Activated CD4-positive, alpha-beta T cell treated with anti-CD3 and anti-CD28 coated beads, Interleukin-2, amount 50 U/mL, for 4 hours (primary cell): ENCODE results near the gene DIP2C.
"Not testable (repeated sequence)": the region's sequence is repeated elsewhere in the genome, so short reads cannot be mapped to it uniquely, and the experiment has no call there.

Experiments used
- DNase-seq, 2 experiments: peaks; one replicate each; pipeline ENCODE4 v3.0.0-alpha.2; 2020

The DIP2C gene, protein sequence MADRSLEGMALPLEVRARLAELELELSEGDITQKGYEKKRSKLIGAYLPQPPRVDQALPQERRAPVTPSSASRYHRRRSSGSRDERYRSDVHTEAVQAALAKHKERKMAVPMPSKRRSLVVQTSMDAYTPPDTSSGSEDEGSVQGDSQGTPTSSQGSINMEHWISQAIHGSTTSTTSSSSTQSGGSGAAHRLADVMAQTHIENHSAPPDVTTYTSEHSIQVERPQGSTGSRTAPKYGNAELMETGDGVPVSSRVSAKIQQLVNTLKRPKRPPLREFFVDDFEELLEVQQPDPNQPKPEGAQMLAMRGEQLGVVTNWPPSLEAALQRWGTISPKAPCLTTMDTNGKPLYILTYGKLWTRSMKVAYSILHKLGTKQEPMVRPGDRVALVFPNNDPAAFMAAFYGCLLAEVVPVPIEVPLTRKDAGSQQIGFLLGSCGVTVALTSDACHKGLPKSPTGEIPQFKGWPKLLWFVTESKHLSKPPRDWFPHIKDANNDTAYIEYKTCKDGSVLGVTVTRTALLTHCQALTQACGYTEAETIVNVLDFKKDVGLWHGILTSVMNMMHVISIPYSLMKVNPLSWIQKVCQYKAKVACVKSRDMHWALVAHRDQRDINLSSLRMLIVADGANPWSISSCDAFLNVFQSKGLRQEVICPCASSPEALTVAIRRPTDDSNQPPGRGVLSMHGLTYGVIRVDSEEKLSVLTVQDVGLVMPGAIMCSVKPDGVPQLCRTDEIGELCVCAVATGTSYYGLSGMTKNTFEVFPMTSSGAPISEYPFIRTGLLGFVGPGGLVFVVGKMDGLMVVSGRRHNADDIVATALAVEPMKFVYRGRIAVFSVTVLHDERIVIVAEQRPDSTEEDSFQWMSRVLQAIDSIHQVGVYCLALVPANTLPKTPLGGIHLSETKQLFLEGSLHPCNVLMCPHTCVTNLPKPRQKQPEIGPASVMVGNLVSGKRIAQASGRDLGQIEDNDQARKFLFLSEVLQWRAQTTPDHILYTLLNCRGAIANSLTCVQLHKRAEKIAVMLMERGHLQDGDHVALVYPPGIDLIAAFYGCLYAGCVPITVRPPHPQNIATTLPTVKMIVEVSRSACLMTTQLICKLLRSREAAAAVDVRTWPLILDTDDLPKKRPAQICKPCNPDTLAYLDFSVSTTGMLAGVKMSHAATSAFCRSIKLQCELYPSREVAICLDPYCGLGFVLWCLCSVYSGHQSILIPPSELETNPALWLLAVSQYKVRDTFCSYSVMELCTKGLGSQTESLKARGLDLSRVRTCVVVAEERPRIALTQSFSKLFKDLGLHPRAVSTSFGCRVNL (N-terminal part only)

DNA sequence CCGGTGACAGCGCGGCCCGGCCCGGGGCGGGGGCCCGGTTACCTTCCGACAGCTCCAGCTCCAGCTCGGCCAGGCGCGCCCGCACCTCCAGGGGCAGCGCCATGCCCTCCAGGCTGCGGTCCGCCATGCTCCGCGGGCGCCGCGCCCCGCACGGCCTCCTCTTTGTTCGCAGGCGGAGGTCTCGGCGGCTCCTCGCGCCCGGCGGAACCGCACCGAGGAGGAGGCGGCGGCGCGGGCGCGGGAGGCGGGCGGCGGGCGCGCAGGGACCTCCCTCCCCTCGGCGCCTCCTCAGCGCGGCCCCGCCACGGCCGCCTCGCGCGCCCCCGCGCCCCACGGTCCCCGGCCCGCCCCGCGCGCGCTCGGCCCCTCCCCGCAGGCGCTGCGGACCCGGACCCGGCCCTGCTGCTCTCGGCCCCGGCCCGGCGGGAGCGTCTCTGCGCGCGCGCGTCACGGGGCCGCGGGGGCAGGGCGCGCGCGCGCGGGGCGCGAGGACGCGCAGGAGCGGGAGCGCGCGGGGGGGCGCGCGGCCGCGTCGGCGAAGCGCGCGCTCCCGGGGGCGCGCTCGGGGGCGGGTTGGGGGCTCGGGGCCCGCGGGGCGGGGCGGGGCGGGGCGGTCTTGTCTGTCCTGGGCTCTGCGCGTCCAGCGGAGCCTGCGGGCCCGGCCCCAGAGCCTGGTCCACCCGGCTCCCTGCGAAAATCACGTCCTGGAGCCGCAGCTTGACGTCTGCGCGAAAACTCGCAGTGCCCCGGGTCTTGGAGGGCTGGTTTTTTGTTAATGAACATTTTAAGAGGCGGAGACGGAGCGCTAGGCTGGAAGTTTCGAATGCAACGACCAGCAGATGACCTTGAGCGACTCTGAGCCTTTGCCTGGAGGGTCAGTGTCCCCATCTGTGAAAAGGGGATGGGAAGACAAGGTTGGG, at the start of gene DIP2C:
Gene DIP2C, minus strand, starts transcription at position 217 of the 920 bp plus-strand sequence. Its CDS starts 90 bp downstream, at position 127.
- DNase-seq: no peak

DNA sequence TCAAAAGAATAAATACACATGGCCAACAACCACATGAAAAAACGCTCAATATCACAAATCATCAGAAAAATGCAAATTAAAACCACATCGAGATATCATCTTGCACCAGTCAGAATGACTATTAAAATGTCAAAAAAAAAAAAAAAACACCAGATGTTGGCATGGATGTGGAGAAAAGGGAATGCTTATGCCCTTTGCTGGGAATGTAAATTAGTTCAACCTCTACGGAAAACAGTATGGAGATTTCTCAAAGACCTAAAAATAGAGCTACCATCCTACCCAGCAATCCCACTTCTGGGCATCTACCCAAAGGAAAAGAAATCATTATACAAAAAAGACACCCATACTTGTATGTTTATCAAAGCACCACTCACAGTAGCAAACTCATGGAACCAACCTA, 45.0 kb upstream of the DIP2C start:
- DNase-seq: no peak

DNA sequence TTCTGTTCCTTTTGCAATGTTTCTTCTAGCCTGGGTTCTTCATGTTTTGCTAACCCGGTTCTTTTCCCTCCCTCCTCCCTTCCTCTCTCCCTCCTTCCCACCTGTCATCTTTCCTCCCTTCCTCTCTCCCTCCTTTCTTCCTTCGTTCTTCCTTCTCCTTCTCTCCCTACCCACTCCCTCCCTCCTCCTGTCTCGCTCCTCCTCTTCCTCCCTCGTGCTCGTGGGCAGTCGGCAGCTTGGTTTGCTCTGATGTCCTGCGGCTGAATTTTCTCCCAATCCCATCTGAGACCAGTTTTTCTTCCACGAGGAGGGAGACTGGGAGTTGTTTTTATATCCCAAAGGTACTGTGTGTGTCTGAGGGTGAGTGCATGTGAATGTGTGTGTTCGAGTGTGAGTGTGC, 43.6 kb upstream of the DIP2C start:
- no peak for DNase-seq

DNA sequence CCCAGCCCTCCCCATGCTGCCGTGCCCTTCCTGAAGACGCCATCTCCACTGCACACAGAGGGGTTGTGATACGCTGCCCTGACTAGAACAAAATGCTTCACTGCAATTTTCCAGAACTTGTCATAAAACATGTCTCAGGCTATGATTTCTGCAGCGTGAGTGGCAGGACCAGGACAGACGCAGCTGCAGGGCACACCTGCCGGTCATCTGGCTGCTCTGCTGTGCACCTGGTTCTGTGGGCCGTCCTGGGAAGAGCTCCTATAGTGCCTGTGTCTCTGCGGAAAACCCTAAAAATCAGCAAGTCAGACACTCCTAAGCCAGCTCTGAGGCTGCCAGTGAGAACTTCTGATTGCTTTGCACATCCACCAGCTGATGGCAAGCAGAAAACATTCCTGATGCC, 39.7 kb upstream of the DIP2C start:
- DNase-seq: no peak

DNA sequence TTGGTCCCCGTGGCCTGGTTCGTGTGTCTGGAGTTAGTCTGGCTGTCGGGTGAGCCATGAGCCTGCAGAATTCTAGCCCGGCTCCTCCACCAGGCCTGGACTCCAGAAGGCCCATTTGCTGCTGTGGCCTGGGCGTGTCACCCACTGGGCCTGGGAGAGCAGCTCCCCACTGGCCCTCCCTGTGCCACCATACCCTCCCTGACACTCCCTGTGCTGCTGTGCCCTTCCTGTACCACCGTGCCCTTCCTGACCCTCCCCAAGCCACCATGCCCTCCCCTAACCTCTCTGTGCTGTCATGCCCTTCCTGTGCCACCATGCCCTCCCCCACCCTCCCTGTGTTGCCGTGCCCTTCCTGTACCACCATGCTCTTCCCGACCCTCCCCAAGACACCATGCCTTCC, 39.1 kb upstream of the DIP2C start:
- DNase-seq: no peak

DNA sequence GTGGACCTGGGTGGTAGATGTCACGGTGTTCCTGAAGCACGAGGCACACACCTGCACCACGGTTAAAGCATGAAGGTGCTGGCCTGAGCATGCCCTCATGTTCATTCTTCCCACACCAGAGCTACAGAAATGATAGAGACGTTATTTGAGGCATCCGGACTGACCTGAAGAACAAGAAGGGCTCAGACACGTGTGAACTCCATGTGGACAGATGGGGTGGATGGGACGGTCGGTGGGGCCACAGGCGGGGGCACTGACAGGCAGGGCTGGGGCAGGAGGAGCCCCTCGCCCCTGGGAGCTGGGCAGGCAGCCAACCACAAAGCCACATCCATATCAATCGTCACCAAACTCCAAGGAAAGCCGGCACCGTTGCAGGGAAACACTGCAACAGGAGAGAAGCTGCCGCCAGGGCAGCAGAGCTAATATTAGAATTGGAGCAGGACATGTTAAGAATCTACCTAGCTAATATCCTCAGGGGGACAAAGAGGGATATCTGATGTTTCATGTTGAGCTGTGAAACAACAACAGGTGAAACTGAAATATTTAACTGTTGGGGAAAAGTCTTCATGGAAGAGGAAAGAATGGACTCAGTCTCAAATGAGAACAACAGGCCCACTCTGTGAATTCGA, 37.8 kb upstream of the DIP2C start:
- DNase-seq: no peak

DNA sequence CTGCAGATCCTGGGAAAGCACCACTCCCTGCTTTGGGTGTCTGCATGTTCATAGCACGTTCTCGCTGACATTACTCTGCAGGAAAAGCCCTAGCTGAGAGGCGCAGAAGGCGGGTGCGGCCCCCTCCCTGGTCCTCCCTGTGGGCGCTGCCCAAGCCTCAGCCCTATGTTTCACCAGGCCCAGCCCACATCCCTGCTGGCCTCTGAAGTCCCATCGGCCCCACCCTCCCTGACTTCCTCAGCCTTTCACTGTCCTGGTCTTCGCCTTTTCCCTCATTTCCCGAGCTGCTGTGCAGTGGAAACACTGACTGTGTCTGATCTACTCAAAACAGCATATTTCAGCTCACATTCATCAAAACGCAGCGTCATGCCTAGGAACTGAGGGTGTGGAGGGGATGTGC, 36.3 kb upstream of the DIP2C start:
- DNase-seq: no peak

DNA sequence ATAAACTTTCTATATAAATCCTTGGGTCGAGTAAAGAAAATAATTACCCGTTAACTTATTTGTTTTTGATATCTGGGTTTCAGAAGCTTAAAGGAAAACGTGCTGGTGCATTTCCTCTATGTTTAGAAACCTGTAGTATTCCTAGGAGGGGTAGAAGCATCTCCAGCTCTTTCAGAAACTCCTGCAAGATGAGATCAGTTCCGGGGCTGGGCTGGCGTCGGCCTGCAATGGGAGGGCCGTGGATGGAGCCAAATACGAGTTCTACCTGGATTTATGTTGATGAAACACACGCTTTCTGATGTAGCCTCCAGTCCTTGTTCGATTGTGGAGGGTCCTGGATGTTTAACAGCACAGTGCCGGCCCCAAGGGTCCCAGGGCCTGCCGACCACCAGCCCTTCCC, 35.8 kb upstream of the DIP2C start:
- no peak for DNase-seq

DNA sequence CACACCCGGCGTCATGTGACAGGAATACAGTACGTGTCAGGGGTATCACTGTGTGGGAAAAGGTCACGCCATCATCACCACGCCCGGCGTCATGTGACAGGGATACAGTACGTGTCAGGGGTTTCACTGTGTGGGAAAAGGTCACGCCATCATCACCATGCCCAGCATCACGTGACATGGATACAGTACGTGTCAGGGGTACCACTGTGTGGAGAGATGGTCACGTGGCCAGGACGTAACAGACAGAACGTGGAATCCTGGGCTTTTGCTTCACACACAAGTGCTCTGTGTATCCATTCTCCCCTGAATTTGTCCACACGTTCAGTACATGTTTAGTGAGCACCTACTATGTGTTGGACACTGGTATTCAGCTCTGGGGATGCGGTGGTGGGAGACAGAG, 34.5 kb upstream of the DIP2C start:
- no peak for DNase-seq

DNA sequence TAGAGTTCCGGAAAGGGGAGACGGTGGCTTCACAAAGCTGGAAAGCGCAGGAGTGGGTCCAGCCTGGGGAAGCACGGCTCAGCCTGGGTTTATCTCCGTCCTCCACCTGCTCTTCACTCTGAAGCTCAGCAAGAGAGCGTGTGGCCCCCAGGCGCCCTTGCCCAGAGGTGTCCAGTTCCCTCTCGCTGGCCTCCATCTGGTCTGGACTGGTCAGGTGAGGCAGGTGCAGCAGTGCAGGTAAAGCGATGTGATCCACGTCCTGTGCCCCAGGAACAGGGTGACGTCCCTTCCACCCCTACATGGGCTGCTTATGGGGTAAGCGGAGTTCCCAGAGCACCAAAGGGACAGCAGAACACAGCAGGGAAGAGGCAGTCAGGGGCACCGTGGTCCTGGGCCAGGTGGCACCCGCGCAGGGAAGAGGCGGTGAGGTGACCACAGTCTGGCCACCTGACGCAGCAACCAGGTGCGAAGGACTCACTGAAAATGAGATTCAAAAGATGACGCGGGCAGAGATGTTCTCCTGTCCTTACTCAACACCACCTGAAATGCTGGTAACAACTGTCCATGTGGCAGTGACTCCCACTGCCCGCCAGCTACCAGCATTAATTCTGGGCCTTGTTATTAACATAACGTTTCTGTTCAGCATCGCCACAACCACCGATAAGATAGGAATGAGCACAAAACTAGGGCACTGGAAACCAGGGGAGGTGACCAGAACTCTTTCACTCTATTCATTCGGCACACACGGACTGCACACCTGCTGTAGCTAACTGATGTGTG, 33.0 kb upstream of the DIP2C start:
- no peak for DNase-seq

DNA sequence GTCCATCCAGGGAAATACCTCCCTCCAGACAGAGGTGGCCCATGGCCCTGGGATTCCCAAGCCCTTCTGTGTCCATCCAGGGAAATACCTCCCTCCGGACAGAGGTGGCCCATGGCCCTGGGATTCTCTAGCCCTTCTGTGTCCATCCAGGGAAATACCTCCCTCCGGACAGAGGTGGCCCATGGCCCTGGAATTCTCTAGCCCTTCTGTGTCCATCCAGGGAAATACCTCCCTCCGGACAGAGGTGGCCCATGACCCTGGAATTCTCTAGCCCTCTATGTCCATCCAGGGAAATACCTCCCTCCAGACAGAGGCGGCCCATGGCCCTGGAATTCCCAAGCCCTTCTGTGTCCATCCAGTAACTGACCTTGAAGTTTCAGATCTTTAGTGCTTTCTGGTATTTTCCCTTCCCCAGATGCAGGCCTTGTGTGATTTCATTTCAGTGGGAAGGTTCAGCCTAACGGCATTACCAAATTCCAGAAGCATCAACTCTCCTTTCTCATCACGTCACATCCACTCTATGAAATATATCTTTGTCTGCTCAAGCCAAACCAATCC, 28.8 kb upstream of the DIP2C start:
- peak in 1 of 2 experiments; percentile 0 for DNase-seq

DNA sequence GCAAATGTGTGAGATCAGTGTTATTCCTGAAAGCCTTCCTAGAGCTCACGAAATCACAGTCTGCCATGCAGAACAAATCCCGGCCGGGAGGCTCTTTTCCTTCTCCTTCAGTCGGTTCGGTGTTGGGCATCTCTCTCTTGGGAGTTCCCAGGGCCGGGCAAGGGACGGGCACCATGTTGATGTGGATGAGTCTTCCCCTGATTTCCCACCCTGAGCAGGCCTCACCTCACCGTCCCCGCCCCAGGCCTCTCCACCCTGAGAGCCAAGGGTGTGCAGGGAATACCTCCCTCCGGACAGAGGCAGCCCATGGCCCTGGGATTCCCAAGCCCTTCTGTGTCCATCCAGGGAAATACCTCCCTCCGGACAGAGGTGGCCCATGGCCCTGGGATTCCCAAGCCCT, 28.0 kb upstream of the DIP2C start:
- no peak for DNase-seq

DNA sequence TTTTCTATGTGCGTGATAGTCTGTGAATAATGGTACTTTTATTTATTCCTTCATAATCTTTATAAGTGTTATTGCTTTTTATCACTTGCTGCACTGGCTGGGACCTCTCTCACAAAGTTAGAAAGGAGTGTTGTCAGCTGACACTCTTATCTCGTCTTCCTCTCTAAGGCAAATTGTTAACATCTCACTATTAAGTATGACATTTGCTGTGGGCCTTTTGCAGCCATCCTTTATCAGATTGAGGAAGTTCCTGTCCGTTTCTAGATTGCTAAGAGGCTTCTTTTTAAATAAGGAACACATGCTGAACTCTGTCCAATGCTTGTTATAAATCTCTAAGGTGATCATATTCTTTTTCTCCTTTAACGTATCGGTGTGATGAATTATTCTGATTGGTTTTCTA, 27.4 kb upstream of the DIP2C start:
- DNase-seq: no peak

DNA sequence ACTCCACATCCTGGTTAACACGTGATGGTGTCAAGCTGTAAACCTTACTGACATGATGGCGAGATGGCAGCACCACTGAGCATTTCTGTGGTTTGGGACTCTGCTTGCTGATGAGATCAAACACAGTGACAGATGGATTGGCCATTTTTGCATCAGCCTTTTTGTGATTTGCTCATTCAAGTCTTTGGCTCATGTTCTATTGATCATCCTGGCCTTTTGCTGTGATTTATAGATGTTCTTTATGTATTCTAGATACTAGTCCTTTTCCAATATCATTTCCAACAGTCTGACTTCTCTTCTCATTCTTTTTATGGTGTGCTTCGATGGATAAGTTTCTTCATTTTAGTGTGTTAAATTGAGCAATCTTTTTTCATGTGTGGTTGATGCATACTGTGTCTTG, 24.7 kb upstream of the DIP2C start:
- no peak for DNase-seq

DNA sequence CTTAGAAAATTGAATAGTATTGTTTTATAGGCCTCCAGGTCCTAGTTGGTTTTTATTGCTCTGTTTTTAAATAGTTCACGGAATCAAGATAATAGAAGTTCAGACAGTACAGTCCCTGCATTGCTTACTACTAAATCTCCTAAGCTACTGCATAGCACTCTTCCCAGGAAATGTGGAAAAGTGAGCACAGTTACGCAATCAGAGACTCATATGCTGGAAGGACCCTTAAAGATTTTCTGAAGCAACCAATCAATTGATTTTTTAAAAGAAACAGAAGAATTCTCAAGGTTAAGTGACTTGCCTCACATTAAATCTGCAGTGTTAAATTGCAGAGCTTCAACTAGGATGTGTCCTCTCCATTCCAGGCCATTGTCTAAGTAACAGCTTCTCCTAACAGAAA, 23.1 kb upstream of the DIP2C start:
- no peak for DNase-seq

DNA sequence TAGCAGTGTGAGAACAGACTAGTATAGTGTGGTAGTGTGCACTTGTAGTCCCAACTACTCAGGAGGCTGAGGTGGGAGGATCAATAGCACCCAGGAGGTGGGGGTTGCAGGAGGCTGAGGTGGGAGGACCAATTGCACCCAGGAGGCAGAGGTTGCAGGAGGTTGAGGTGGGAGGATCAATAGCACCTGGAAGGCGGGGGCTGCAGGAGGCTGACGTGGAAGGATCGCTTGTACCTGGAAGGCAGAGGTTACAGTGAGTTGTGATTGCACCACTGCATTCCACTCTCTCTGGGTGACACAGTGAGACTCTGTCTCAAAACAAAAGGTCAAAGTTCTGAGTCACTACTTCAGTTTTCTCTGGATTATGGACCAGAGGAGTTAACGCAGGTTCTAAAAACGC, 22.6 kb upstream of the DIP2C start:
- DNase-seq: no peak

DNA sequence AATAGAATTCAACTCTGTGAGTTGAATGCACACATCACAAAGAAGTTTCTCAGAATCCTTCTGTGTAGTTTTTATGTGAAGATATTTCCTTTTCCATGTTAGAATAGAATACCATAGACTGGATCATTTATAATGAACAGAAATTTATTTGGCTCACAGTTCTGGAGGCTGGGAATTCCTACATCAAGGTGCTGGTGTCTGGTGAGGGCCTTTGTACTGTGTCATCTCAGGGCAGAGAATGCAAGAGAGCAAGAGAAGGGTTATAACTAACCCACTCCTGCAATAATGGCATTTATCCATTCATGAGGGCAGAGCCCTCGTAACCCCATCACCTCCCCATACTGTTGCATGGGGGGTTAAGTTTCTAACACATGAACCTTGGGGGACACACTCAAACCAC, 18.4 kb upstream of the DIP2C start:
- no peak for DNase-seq

DNA sequence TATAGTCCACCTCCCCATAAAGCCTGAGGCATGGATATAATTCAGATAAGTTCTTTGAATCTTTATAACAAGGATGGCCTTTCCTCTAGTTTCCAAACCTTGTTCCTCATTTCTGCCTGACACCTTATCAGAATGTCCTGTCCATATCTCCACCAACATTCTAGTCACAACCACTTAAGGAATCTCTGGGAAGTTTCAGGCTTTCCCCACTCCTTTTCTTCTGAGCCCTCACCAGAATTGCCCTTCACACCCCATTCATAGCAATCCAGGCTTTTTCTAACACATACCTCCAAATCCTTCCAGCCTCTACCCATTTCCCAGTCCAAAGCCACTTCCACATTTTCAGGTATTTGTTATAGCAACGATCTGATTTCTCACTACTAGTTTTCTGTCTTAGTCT, 18.0 kb upstream of the DIP2C start:
- no peak for DNase-seq

DNA sequence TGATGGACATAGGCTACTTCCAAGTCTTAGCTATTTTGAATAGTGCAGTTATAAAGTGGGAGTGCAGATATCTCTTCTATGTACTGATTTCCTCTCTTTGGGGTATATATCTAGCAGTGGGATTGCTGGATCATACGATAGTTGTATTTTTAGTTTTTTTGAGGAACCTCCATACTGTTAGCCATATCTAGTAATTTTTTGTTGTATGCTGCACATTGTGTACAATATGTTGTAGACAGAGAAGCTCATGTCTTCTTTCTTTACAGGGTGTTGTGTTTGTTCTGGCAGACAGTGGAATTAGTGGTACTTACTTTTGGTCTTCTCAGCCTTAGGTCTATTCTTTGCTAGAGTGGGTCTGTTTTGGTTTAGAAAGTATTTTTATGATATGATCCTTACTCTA, 13.7 kb upstream of the DIP2C start:
- DNase-seq: no peak

DNA sequence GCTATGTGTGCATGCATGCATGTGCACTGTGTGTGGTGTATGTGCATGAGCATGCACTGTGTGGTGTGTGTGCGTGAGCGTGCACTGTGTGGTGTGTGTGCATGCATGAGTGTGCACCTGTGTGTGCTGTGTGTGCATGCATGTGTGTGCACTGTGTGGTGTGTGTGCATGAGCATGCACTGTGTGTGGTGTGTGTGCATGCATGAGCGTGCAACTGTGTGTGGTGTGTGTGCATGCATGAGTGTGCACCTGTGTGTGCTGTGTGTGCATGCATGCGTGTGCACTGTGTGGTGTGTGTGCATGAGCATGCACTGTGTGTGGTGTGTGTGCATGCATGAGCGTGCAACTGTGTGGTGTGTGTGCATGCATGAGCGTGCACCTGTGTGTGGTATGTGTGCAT, 10.7 kb upstream of the DIP2C start:
- DNase-seq: not testable (repeated sequence)
